ENCODE results near the gene BICD1.

The BICD1 gene

GRCh38 chr12:32265456-32265855, 158.8 kb downstream of the BICD1 start:
- no peak for TF ChIP-seq CTCF (IDR thresholded peaks at IDR 0.05; ENCODE audit: low read depth, low read length)
- no peak for DNase-seq (ENCODE audit: extremely low read depth, low read depth)

- no peak for DNase-seq (ENCODE audit: extremely low read depth, low read depth)
- no peak for TF ChIP-seq CTCF (IDR thresholded peaks at IDR 0.05; ENCODE audit: low read depth, low read length)
Observed at GRCh38 chr12:32265951-32266350, 159.3 kb downstream of the BICD1 start.

- TF ChIP-seq CTCF (IDR thresholded peaks at IDR 0.05; ENCODE audit: low read depth, low read length): no peak
- no peak for DNase-seq (ENCODE audit: extremely low read depth, low read depth)
Observed at GRCh38 chr12:32266756-32267155, 160.1 kb downstream of the BICD1 start.

GRCh38 chr12:32270818-32271710, 164.4 kb downstream of the BICD1 start:
- no peak for DNase-seq (ENCODE audit: extremely low read depth, low read depth)
- TF ChIP-seq CTCF (IDR thresholded peaks at IDR 0.05; ENCODE audit: low read depth, low read length): no peak

- no peak for DNase-seq (ENCODE audit: extremely low read depth, low read depth)
- no peak for TF ChIP-seq CTCF (IDR thresholded peaks at IDR 0.05; ENCODE audit: low read depth, low read length)
Observed at GRCh38 chr12:32272465-32272864, 165.8 kb downstream of the BICD1 start.

GRCh38 chr12:32273063-32273522, 166.4 kb downstream of the BICD1 start:
- no peak for DNase-seq (ENCODE audit: extremely low read depth, low read depth)
- TF ChIP-seq CTCF (IDR thresholded peaks at IDR 0.05; ENCODE audit: low read depth, low read length): no peak

- TF ChIP-seq CTCF (IDR thresholded peaks at IDR 0.05; ENCODE audit: low read depth, low read length): no peak
- no peak for DNase-seq (ENCODE audit: extremely low read depth, low read depth)
Observed at GRCh38 chr12:32273712-32274111, 167.1 kb downstream of the BICD1 start.

Data from AG09319 (cell line).